H1 (cell line): ENCODE data around the gene LCN6. TPM values are rescaled to one million over a fixed set of nuclear protein-coding genes. Genes with fewer than 3 reads are reported as not detected.

Experiments used
- CTCF ChIA-PET: fragments of 300-600 bp; sonication (Branson Sonifier 250); formaldehyde crosslinking; loops from one replicate; lab custom pipeline; 2021; ENCODE audit not compliant: partially characterized antibody; lab: Charles Lee
- POLR2A ChIA-PET: fragments of 300-600 bp; sonication (Branson Sonifier 250); formaldehyde crosslinking; loops from one replicate; lab custom pipeline; 2021; ENCODE audit warnings: inconsistent platforms; ENCODE audit not compliant: partially characterized antibody; lab: Charles Lee
- DNase-seq, 2 experiments: peaks; one replicate each; pipeline versions ENCODE4 v3.0.0 to v3.0.0-alpha.2; 2010 to 2022; ENCODE audit warnings: low spot score in 2 of 2, low read depth in 1 of 2, mixed read lengths in 1 of 2
- FAIRE-seq: peaks from 2 replicates; lab custom pipeline; 2011; peaks lifted over from hg19 to GRCh38; lab: Jason Lieb, UNC
- H2AFZ ChIP-seq: 2 replicates; pipeline ENCODE4 v1.8.1; 2012; ENCODE audit warnings: low read length, inconsistent platforms
- H2AK5ac ChIP-seq: 2 replicates; pipeline ENCODE4 v1.6.1; 2013; ENCODE audit warnings: low read depth, low read length
- H2BK120ac ChIP-seq: replicated peaks from 2 replicates; pipeline ENCODE3; 2013; ENCODE audit warnings: low read depth, low read length, inconsistent platforms
- H2BK12ac ChIP-seq: 2 replicates; pipeline ENCODE4 v1.6.1; 2013; ENCODE audit warnings: low read depth, low read length
- H2BK15ac ChIP-seq: 2 replicates; pipeline ENCODE4 v1.6.1; 2013; ENCODE audit warnings: low read length
- H2BK20ac ChIP-seq: 2 replicates; pipeline ENCODE4 v1.6.1; 2013; ENCODE audit warnings: low read length
- H2BK5ac ChIP-seq: 2 replicates; pipeline ENCODE4 v1.6.1; 2013; ENCODE audit warnings: low read depth, low read length
- H3K14ac ChIP-seq: 2 replicates; pipeline ENCODE4 v1.6.1; 2013; ENCODE audit warnings: inconsistent platforms; ENCODE audit not compliant: insufficient read length
- H3K18ac ChIP-seq: 2 replicates; pipeline ENCODE4 v1.6.1; 2013; ENCODE audit warnings: low read length; ENCODE audit errors: extremely low read depth
- H3K23ac ChIP-seq: 2 replicates; pipeline ENCODE4 v1.6.1; 2013; ENCODE audit warnings: inconsistent platforms; ENCODE audit not compliant: insufficient read length
- H3K23me2 ChIP-seq: 2 replicates; pipeline ENCODE4 v1.6.1; 2013; ENCODE audit warnings: low read depth, low read length
- H3K27ac ChIP-seq: 2 replicates; pipeline ENCODE4 v1.6.1; 2011; ENCODE audit warnings: low read depth, low read length, inconsistent platforms
- H3K27me3 ChIP-seq, 4 experiments: replicated peaks in 1 of 4; 1 replicate in 1 of 4; 2 replicates in 3 of 4; pipeline versions ENCODE4 v1.6.1 to v1.8.1; 2011 to 2013; ENCODE audit warnings: low read length in 3 of 4, mild to moderate bottlenecking in 3 of 4, inconsistent platforms in 2 of 4, mixed read lengths in 2 of 4, moderate library complexity in 1 of 4; ENCODE audit not compliant: control insufficient read depth in 3 of 4, insufficient read depth in 3 of 4; ENCODE audit errors: extremely low read depth in 1 of 4
- H3K36me3 ChIP-seq, 4 experiments: 2 replicates each; pipeline versions ENCODE4 v1.6.1 to v1.8.1; 2011 to 2013; ENCODE audit warnings: mild to moderate bottlenecking in 4 of 4, low read length in 3 of 4, moderate library complexity in 2 of 4, control low read depth in 1 of 4, inconsistent platforms in 1 of 4; ENCODE audit not compliant: insufficient read depth in 4 of 4, control insufficient read depth in 2 of 4
- H3K4ac ChIP-seq: replicated peaks from 2 replicates; pipeline ENCODE3; 2013; ENCODE audit warnings: low read length, low read depth, mixed read lengths, inconsistent platforms; ENCODE audit not compliant: insufficient read length
- H3K4me1 ChIP-seq, 4 experiments: replicated peaks in 1 of 4; 1 replicate in 1 of 4; 2 replicates in 3 of 4; pipeline versions ENCODE4 v1.6.1 to v1.8.1; 2011 to 2013; ENCODE audit warnings: low read length in 3 of 4, inconsistent platforms in 2 of 4, mixed read lengths in 1 of 4; ENCODE audit not compliant: insufficient read depth in 4 of 4, control insufficient read depth in 3 of 4
- H3K4me2 ChIP-seq, 2 experiments: 2 replicates each; pipeline versions ENCODE4 v1.6.1 to v1.8.1; 2011 to 2013; ENCODE audit warnings: low read depth in 2 of 2, low read length in 2 of 2, control low read depth in 1 of 2, inconsistent platforms in 1 of 2, mild to moderate bottlenecking in 1 of 2; ENCODE audit not compliant: insufficient read depth in 1 of 2
- H3K4me3 ChIP-seq, 4 experiments: fragments of 200-600, 300-600 bp in 1 of 4; sonication (generic), shearing (Covaris generic), sonication (Bioruptor Twin) in 1 of 4; 2 replicates each; pipeline versions ENCODE4 v1.5.1 to v1.8.1; 2011 to 2016; ENCODE audit warnings: low read length in 4 of 4, low read depth in 3 of 4, control low read depth in 2 of 4, inconsistent platforms in 2 of 4, mild to moderate bottlenecking in 2 of 4, mixed read lengths in 1 of 4, moderate library complexity in 1 of 4; ENCODE audit not compliant: insufficient read depth in 2 of 4; ENCODE audit errors: extremely low read depth in 1 of 4
- H3K56ac ChIP-seq: replicated peaks from 2 replicates; pipeline ENCODE3; 2013; ENCODE audit warnings: low read depth, mild to moderate bottlenecking, mixed read lengths, low read length, inconsistent platforms; ENCODE audit not compliant: insufficient read length
- H3K79me1 ChIP-seq: 2 replicates; pipeline ENCODE4 v1.6.1; 2013; ENCODE audit warnings: low read depth, low read length, control low read depth
- H3K79me2 ChIP-seq, 2 experiments: 2 replicates each; pipeline versions ENCODE4 v1.6.1 to v1.8.1; 2012 to 2013; ENCODE audit warnings: low read length in 2 of 2, mild to moderate bottlenecking in 2 of 2, inconsistent platforms in 1 of 2; ENCODE audit not compliant: insufficient read depth in 2 of 2, control insufficient read depth in 1 of 2
- H3K9ac ChIP-seq, 4 experiments: replicated peaks in 1 of 4; 1 replicate in 1 of 4; 2 replicates in 3 of 4; pipeline versions ENCODE4 v1.6.1 to v1.8.1; 2011 to 2013; ENCODE audit warnings: low read depth in 3 of 4, low read length in 3 of 4, control low read depth in 2 of 4, mild to moderate bottlenecking in 2 of 4, moderate library complexity in 2 of 4, inconsistent platforms in 1 of 4; ENCODE audit errors: extremely low read depth in 1 of 4
- H3K9me3 ChIP-seq, 2 experiments: 2 replicates each; pipeline versions ENCODE4 v1.6.1 to v1.8.1; 2012 to 2013; ENCODE audit warnings: mild to moderate bottlenecking in 2 of 2, moderate library complexity in 2 of 2, control low read depth in 1 of 2, inconsistent platforms in 1 of 2, low read depth in 1 of 2, low read length in 1 of 2, mixed read lengths in 1 of 2; ENCODE audit not compliant: insufficient read depth in 2 of 2
- H4K20me1 ChIP-seq, 2 experiments: replicated peaks in 1 of 2; 2 replicates each; pipeline versions ENCODE3 to v1.8.1; 2011 to 2013; ENCODE audit warnings: inconsistent platforms in 2 of 2, low read length in 2 of 2, mild to moderate bottlenecking in 1 of 2; ENCODE audit not compliant: insufficient read depth in 2 of 2, control insufficient read depth in 1 of 2
- H4K5ac ChIP-seq: 2 replicates; pipeline ENCODE4 v1.6.1; 2013; ENCODE audit warnings: low read length, low read depth, mixed read lengths, inconsistent platforms; ENCODE audit not compliant: insufficient read length
- H4K8ac ChIP-seq: 2 replicates; pipeline ENCODE4 v1.8.0; 2013; ENCODE audit warnings: mild to moderate bottlenecking, moderate library complexity, low read length, inconsistent platforms; ENCODE audit not compliant: insufficient read depth; ENCODE audit errors: extremely low read depth
- H4K91ac ChIP-seq: replicated peaks from 2 replicates; pipeline ENCODE3; 2013; ENCODE audit warnings: low read length, mixed read lengths, inconsistent platforms; ENCODE audit not compliant: insufficient read length
- SAP30 ChIP-seq: fragments of 300-600 bp; sonication (generic); IDR thresholded peaks from 2 replicates; pipeline ENCODE4 v1.7.1; 2012; ENCODE audit warnings: low read length, moderate library complexity, mild to moderate bottlenecking, inconsistent platforms; ENCODE audit not compliant: insufficient read depth, insufficient replicate concordance
- TAF7 ChIP-seq: optimal IDR thresholded peaks from 2 replicates; pipeline ENCODE3; 2011; ENCODE audit warnings: low read depth, mild to moderate bottlenecking, inconsistent platforms, low read length, moderate library complexity, borderline replicate concordance
- WGBS, 2 experiments: shearing (Covaris generic) in 1 of 2; methylation state at CpG; one replicate each; pipeline versions ENCODE4 v1.1.6 to v1.1.7; 2013 to 2015; ENCODE audit warnings: low lambda C conversion rate in 2 of 2, mixed read lengths in 2 of 2, inconsistent platforms in 1 of 2, low coverage in 1 of 2, missing lambda C conversion rate in 1 of 2; ENCODE audit not compliant: insufficient replicate concordance in 2 of 2, insufficient coverage in 1 of 2, insufficient read length in 1 of 2; ENCODE audit errors: extremely low coverage in 1 of 2, missing lambda C conversion rate in 1 of 2; 5-methylcytosine and 5-hydroxymethylcytosine counted together
- polyA plus RNA-seq, 7 experiments: library from polyadenylated mRNA; depleted of rRNA in 3 of 7; stranded (reverse) in 5 of 7; unstranded in 2 of 7; fragments of >200 nt in 5 of 7; fragments of 200-250 nt in 2 of 7; gene quantifications; 1 replicate in 5 of 7; 2 replicates in 1 of 7; 4 replicates in 1 of 7; pipeline versions ENCODE4 v1.2.1 to v1.2.3, GENCODE V29; 2011 to 2013; ENCODE audit warnings: missing spikeins in 2 of 7, mixed read lengths in 2 of 7
- total RNA-seq: library from RNA; stranded (reverse); fragmentation: NEBNext Ultra II Directional; extraction: Animal tissue kit (Norgen Biotek cat#: 25700); gene quantifications from 2 replicates; pipeline ENCODE4 v1.2.1, GENCODE V29; 2021
- TF ChIP-seq, protein P1 (sequence below): IDR thresholded peaks from 2 replicates; pipeline ENCODE4 v1.6.1; 2011; ENCODE audit warnings: low read depth, mild to moderate bottlenecking, low read length; ENCODE audit not compliant: insufficient read depth
- TF ChIP-seq, protein P2 (sequence below), 3 experiments: IDR thresholded peaks; 1 replicate in 2 of 3; 2 replicates in 1 of 3; pipeline versions ENCODE4 v1.5.1 to v1.6.1; 2011; ENCODE audit warnings: low read length in 3 of 3, mild to moderate bottlenecking in 3 of 3, inconsistent platforms in 2 of 3, low read depth in 1 of 3, moderate library complexity in 1 of 3; ENCODE audit not compliant: insufficient read depth in 1 of 3; ENCODE audit errors: control extremely low read depth in 1 of 3

The LCN6 gene
- total and polyA plus RNA-seq, 2 of the 8 experiments (the other 6 are each of a cell fraction or from before 2014, with no cell fraction given): not detected

DNA sequence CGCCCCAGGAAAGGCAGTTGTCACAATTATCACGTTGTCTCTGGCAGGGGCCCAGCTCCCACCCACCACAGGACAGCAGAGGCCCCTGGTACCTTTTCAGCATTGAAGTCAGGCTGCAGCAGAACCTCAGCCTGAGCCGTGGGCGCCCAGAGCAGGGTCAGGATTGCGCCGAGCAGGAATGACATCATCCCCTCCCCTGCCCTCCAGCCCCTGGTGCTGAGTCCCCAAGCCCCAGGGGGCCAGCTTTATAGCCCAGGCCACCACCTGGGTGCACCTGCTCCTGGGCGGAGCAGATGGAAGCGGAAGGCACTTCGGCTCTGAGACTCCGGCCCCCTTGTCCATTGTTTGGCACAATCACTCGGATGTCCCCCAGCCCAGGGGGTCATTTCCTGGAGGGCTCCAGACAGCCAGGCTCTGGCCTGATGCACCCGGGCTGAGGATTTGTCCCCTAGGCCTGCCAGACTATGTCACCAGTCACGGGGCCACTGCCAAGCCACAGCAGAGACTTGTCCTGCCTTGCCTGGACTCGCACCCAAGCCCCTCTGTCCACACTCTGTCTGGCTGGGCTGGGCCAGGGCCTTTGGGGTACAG, 16.1 kb upstream of the LCN6 start, which contains the start of gene LCN15:
TSS of gene LCN15 (minus strand) at position 218 of the 591 bp plus-strand sequence. CDS start at position 188, 30 bp downstream.
- Histone ChIP-seq H3K36me3 (no peaks in the 10 kb centered on the region), H3K18ac (no peak within 1 kb of the TSS; the same call in none of the 2 replicates), H3K56ac (no peak within 1 kb of the TSS), H2BK5ac (peak within 1 kb of the TSS; percentile 52), H2BK120ac (no peak within 1 kb of the TSS)
- no peak for FAIRE-seq
- no peak for TF ChIP-seq SAP30
- TF ChIP-seq, protein P1, sequence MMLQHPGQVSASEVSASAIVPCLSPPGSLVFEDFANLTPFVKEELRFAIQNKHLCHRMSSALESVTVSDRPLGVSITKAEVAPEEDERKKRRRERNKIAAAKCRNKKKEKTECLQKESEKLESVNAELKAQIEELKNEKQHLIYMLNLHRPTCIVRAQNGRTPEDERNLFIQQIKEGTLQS: no peak
- TF ChIP-seq TAF7: no peak
- TF ChIP-seq, protein P2, sequence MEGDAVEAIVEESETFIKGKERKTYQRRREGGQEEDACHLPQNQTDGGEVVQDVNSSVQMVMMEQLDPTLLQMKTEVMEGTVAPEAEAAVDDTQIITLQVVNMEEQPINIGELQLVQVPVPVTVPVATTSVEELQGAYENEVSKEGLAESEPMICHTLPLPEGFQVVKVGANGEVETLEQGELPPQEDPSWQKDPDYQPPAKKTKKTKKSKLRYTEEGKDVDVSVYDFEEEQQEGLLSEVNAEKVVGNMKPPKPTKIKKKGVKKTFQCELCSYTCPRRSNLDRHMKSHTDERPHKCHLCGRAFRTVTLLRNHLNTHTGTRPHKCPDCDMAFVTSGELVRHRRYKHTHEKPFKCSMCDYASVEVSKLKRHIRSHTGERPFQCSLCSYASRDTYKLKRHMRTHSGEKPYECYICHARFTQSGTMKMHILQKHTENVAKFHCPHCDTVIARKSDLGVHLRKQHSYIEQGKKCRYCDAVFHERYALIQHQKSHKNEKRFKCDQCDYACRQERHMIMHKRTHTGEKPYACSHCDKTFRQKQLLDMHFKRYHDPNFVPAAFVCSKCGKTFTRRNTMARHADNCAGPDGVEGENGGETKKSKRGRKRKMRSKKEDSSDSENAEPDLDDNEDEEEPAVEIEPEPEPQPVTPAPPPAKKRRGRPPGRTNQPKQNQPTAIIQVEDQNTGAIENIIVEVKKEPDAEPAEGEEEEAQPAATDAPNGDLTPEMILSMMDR (IDR thresholded peaks at IDR 0.05; ENCODE audit: control extremely low read depth in 1 of 3, insufficient read depth in 1 of 3, low read depth in 1 of 3, low read length in 3 of 3): no peak
- TF ChIP-seq, all 59 proteins: peak for 0
- H4K20me1 ChIP-seq: no peaks in the 10 kb centered on the region
- peaks cover 0 to 13% (median 6%) of the 10 kb centered on the region in 4 experiments; a peak in 4 of 7 replicates for H3K4me1 ChIP-seq
- H4K5ac ChIP-seq: peak within 1 kb of the TSS; percentile 25
- no peaks in the 10 kb centered on the region; the same call in 1 of the 2 replicates for H3K23me2 ChIP-seq
- no peak within 1 kb of the TSS for H3K23ac ChIP-seq
- peak within 1 kb of the TSS; percentile 65 to 69 for H3K4me2 ChIP-seq
- no peak within 1 kb of the TSS for H3K4ac ChIP-seq
- H3K9me3 ChIP-seq: no peaks in the 10 kb centered on the region
- H3K14ac ChIP-seq: no peak within 1 kb of the TSS
- H2AFZ ChIP-seq: no peak within 1 kb of the TSS
- H3K4me3 ChIP-seq: peak within 1 kb of the TSS in 1 of 4 experiments; percentile 44; a peak in 2 of 8 replicates
- WGBS, 2 experiments: 87% methylated on average over 14 of the region's 14 CpGs; no CpG with 5 or more reads in 1 of the 2 experiments
- POLR2A ChIA-PET: interaction anchor here (1.3 kb wide), 1 partner anchor 36 kb away, joined by 4 read pairs; no protein-coding TSS in a partner anchor
- no peak within 1 kb of the TSS for H2BK20ac ChIP-seq
- no peak for DNase-seq
- no peak within 1 kb of the TSS for H3K9ac ChIP-seq
- H3K79me2 ChIP-seq: no peaks in the 10 kb centered on the region
- H3K27me3 ChIP-seq: no peaks in the 10 kb centered on the region; a peak in 2 of 7 replicates
- peak within 1 kb of the TSS; percentile 80; the same call in 1 of the 2 replicates for H2BK12ac ChIP-seq
- H3K27ac ChIP-seq: no peak within 1 kb of the TSS
- 0 out of 2 replicates have a peak within 1 kb of the TSS, but pooled peaks have one; percentile 53 for H2AK5ac ChIP-seq
- CTCF ChIA-PET: interaction anchor here (1.3 to 8.5 kb wide), 3 partner anchors 14 to 184 kb away, joined by 3 to 88 read pairs (median 4); no protein-coding TSS in a partner anchor
- no peaks in the 10 kb centered on the region for H3K79me1 ChIP-seq
- H2BK15ac ChIP-seq: peak within 1 kb of the TSS; percentile 83
- H4K8ac ChIP-seq: no peak within 1 kb of the TSS; the same call in none of the 2 replicates
- peak within 1 kb of the TSS; percentile 93 for H4K91ac ChIP-seq
